HG02610 (cell line): ENCODE data around the gene NAV2.

Source experiments
- ATAC-seq: cut with Tn5 transposase; IDR thresholded peaks from one replicate; pipeline ENCODE4 v1.9.1; 2021; ENCODE audit warnings: mild to moderate bottlenecking, moderate library complexity; ENCODE audit not compliant: unreplicated experiment

The NAV2 gene

DNA sequence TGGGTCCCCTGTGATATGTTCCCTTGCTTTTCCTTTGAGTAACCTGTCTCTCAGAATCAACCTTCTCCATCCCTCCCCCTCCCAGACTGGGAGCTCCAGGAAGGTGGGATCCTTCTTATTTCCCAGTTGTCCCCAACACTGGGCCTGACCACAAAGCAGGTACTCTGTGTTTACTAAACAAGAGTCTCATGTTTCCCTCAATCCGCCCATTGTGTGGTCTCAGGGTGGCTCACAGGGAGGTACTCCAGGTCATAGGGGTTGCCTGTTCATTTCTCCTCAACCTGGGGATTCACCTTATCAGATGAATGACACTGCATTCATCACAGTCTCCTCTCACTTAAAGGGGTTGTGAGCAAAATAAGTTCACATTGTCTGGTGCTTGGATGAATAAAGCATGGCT, 26.4 kb upstream of the NAV2 start:
- no peak for ATAC-seq

GRCh38 chr11:19687392-19687791, 25.2 kb upstream of the NAV2 start:
- no peak for ATAC-seq

GRCh38 chr11:19689281-19690000, 23.2 kb upstream of the NAV2 start:
- ATAC-seq: no peak

DNA sequence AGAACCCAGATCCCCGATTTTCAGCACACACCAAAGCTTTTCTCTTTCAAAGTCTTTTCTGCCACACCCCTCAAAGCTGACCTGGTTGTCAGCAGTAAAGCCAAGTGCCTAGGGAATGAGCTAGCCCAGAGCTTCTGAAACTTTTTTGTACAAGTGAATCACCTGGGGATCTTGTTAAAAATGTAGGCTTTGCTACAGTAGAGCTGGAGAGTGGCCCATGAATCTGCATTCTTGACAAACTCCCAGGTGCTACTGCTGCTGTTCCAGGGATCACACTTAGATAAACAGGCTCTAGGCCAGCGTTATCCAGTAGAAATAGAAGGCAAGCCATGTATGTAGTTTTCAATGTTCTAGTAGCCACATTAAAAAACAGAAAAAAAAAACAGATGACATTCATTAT, 21.8 kb upstream of the NAV2 start:
- ATAC-seq: no peak

GRCh38 chr11:19691815-19692500, 20.7 kb upstream of the NAV2 start:
- no peak for ATAC-seq

DNA sequence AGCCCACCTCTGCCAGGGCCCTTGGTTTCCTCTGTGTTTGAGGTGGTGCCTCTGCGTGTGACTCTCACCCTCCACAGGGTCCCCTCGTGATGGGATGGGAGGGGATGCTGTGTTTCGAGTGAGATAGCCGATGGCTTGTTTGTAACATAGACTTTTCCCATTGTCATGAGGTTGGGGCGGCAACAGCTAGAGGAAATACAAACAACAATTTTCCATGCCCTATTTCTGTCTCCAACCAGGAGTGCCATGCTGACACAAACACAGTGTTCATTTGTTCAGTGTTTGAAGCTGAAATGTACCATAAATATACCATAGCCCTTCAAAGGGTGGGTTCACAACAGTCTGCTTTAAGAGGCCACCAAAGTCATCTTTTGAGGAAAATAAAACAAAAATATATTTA, 19.5 kb upstream of the NAV2 start:
- no peak for ATAC-seq

GRCh38 chr11:19694796-19695345, 17.8 kb upstream of the NAV2 start:
- no peak for ATAC-seq

- ATAC-seq: no peak
Measured at GRCh38 chr11:19696073-19696472, 16.6 kb upstream of the NAV2 start.

DNA sequence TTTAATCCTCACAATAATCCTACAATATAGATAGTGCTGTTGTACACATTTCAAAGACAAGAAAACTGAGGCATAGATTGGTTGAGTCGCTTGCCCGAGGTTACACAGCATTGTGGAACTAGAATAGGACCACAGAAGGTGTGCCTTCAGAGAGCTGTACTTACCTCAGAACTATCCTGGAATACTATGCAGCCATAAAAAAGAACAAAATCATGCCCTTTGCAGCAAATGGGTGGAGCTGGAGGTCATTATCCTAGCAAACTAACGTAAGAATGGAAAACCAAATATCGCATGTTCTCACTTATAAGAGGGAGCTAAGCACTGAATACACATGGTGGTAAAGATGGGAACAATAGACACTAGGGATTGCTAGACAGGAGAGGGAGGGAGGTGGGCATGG, 15.7 kb upstream of the NAV2 start:
- ATAC-seq: no peak

DNA sequence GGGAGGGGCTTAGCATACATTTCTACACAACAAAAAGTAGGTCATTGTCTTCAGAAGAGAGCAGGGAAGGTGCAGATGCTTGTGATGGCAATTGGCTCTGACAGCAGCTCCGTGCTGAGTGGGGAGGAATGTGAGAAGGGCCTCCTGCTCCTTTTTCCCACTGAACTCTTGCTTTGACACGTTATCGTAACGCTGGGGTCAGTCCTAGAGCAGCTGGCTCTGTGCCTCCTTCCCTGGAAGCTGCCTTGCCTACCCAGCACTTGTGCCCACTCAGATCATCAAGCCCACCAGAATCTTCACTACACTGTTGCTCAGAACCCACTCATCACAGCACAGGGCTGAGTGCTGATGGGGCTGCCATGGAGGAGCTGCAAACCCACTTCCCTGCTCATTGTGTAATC, 14.9 kb upstream of the NAV2 start:
- no peak for ATAC-seq

GRCh38 chr11:19698493-19699292, 13.9 kb upstream of the NAV2 start:
- ATAC-seq: no peak

GRCh38 chr11:19701421-19701820, 11.2 kb upstream of the NAV2 start:
- no peak for ATAC-seq

DNA sequence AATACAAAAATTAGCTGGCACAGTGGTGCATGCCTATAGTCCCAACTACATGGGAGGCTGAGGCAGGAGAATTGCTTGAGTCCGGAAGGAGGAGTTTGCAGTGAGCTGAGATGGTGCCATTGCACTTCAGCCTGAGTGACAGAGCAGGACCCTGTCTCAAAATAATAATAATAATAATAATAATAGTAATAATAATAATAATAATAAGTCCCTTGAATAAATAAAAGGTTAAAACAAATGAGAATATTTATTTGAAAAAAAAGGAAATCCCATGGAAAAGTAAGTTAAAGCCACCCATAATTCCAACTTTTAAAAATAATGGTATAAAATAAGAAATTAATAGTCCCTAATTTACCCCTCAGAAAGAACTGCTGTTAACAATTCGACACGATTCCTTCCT, 10.0 kb upstream of the NAV2 start:
- no peak for ATAC-seq

- ATAC-seq: no peak
Measured at GRCh38 chr11:19703211-19703610, 9.4 kb upstream of the NAV2 start.

- no peak for ATAC-seq
Measured at GRCh38 chr11:19704213-19704612, 8.4 kb upstream of the NAV2 start.

GRCh38 chr11:19705936-19706335, 6.7 kb upstream of the NAV2 start:
- ATAC-seq: no peak

- ATAC-seq: no peak
Measured at GRCh38 chr11:19711911-19712280, 741 bp upstream of the NAV2 start.

- ATAC-seq: no peak
Measured at GRCh38 chr11:19713196-19714021, 772 bp downstream of the NAV2 start.

DNA sequence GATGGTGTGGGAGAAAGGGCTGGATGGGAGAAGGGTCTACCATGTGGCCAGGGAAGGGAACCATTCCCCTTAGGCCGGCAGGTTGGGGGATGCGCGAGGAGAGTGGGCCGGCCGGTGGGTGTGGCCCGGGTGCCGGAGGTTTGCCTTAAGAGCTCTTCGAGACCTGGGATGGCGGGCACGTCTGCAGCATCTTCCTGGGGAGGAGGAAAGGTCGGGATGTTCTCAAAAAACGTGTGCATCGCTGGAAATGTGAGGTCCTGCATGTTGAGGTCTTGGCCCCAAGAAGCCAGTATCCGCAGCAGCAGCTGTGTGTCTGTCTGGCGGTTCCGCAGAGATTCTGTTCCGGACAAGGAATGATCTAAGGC, 1.4 kb downstream of the NAV2 start:
- ATAC-seq: no peak

GRCh38 chr11:19714387-19715363, 2.0 kb downstream of the NAV2 start:
- ATAC-seq: no peak
